ENCODE results near the gene CORO2B.

DNA sequence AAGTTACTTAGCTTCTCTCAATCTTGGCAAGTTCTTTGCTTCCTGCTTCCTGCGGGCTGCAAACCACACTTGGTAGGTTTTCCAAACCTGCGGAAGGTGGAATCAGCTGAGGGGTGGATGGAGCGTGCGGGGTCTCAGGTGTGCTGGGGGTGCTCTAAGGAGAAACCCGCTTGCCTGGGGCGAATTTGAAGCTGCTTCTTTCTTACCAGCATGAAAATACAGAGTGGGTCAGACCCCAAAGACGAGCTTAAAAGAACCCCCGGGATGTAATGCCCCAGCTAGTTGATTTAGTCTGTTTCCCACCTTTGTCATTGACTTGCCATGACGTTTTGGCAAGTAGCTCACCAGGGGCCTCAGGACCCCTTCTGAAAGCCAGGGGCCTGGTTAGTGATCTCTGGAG is 28.8 kb upstream of the CORO2B start:
- TF ChIP-seq CTCF (IDR thresholded peaks at IDR 0.05; ENCODE audit: insufficient read depth, low read length): no peak
- no peak for TF ChIP-seq POLR2AphosphoS5 (IDR thresholded peaks at IDR 0.05; ENCODE audit: low read depth)
- no peak for TF ChIP-seq REST (IDR thresholded peaks at IDR 0.05; ENCODE audit: insufficient replicate concordance, low read depth)
- TF ChIP-seq GABPA (IDR thresholded peaks at IDR 0.05; ENCODE audit: low read depth): no peak
- TF ChIP-seq SPI1 (IDR thresholded peaks at IDR 0.05; ENCODE audit: borderline replicate concordance, low read depth): no peak
